Measurements from ENCODE around the gene ZDHHC7.

GRCh38 chr16:85054948-85055492 lies 43.7 kb upstream of the ZDHHC7 start:
- TF ChIP-seq CTCF (IDR thresholded peaks at IDR 0.05): no peak
- no peak for TF ChIP-seq POLR2A (IDR thresholded peaks at IDR 0.05)
- TF ChIP-seq POLR2AphosphoS5 (IDR thresholded peaks at IDR 0.05): no peak
